ENCODE results near the gene DLG5.

Gene DLG5

GRCh38 chr10:77909749-77910375 lies 16.7 kb downstream of the DLG5 start:
- no peak for TF ChIP-seq EP300 (IDR thresholded peaks at IDR 0.05; ENCODE audit: borderline replicate concordance)
- TF ChIP-seq USF1 (IDR thresholded peaks at IDR 0.05): no peak
- TF ChIP-seq FOXM1 (IDR thresholded peaks at IDR 0.05; ENCODE audit: borderline replicate concordance, low read depth): no peak
- TF ChIP-seq ZBTB7A (IDR thresholded peaks at IDR 0.05; ENCODE audit: low read depth): no peak
- TF ChIP-seq TCF12 (IDR thresholded peaks at IDR 0.05; ENCODE audit: low read depth): no peak
- no peak for TF ChIP-seq REST (IDR thresholded peaks at IDR 0.05; ENCODE audit: low read depth)
- no peak for TF ChIP-seq NFIC (IDR thresholded peaks at IDR 0.05)
- no peak for TF ChIP-seq YY1 (IDR thresholded peaks at IDR 0.05; ENCODE audit: low read depth)
- TF ChIP-seq TAF1 (IDR thresholded peaks at IDR 0.05; ENCODE audit: low read depth): no peak
- TF ChIP-seq MAX (IDR thresholded peaks at IDR 0.05): no peak
- no peak for TF ChIP-seq CREB1 (IDR thresholded peaks at IDR 0.05; ENCODE audit: low read depth)
- TF ChIP-seq EGR1 (IDR thresholded peaks at IDR 0.05): no peak
- TF ChIP-seq RAD21 (IDR thresholded peaks at IDR 0.05; ENCODE audit: low read depth): no peak
- TF ChIP-seq CEBPB (IDR thresholded peaks at IDR 0.05): no peak

GRCh38 chr10:77909021-77909748 lies 17.4 kb downstream of the DLG5 start:
- TF ChIP-seq EP300 (IDR thresholded peaks at IDR 0.05; ENCODE audit: borderline replicate concordance): no peak
- no peak for TF ChIP-seq REST (IDR thresholded peaks at IDR 0.05; ENCODE audit: low read depth)
- TF ChIP-seq RAD21 (IDR thresholded peaks at IDR 0.05; ENCODE audit: low read depth): no peak
- TF ChIP-seq ZBTB7A (IDR thresholded peaks at IDR 0.05; ENCODE audit: low read depth): no peak
- TF ChIP-seq TEAD4 (IDR thresholded peaks at IDR 0.05): no peak
- TF ChIP-seq USF1 (IDR thresholded peaks at IDR 0.05): no peak
- no peak for TF ChIP-seq FOXM1 (IDR thresholded peaks at IDR 0.05; ENCODE audit: borderline replicate concordance, low read depth)

DNA sequence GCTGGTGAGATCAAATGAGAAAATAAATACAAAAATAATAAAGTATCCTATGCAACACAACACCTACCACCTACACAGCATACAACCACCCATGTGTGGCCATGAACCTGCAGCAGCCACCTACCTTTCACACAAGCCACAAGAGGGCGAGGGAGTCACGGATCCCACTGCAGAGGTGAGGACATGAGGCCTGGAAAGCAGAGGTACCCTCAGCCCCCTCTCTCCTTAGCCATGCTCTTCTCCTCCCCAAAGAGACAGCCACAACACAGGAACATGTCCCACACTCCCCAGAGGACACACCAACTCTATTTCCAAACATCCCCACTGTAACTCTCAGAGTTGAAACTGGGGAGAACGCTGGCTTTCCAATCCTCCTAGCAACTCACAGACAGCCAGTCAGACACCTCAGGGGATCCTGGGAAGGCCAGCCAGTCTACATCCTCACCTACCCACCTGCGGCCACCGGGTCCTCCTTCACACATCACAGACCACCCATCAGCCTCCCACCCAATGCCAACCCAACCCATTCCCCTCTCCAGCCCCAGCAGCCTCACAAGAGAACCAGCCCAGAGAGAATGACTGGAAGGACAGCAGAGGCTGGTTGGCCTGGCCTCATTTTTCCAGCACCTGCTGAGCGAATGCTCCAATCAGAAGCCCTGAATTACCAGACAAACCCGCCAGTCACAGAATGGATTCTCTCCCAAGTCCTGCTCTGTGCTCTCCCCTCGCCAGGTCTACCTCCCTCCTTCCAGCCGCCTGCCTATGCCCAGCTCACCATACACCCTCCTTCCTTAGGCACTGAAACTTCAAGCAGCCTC lies 18.4 kb downstream of the DLG5 start:
- TF ChIP-seq RAD21 (IDR thresholded peaks at IDR 0.05; ENCODE audit: low read depth) (peak; percentile 72), MAX (IDR thresholded peaks at IDR 0.05) (0 out of 2 replicates have a peak, but pooled peaks have one; percentile 13), EP300 (IDR thresholded peaks at IDR 0.05; ENCODE audit: borderline replicate concordance) (no peak), USF1 (IDR thresholded peaks at IDR 0.05) (no peak)

- no peak for TF ChIP-seq EGR1 (IDR thresholded peaks at IDR 0.05)
- no peak for TF ChIP-seq CREB1 (IDR thresholded peaks at IDR 0.05; ENCODE audit: low read depth)
- TF ChIP-seq REST (IDR thresholded peaks at IDR 0.05; ENCODE audit: low read depth): no peak
- TF ChIP-seq ZBTB7A (IDR thresholded peaks at IDR 0.05; ENCODE audit: low read depth): no peak
Observed at GRCh38 chr10:77907462-77907861, 19.1 kb downstream of the DLG5 start.
